Kidney (tissue), 14 donors: Measurements from ENCODE around the gene PGBD4. TPM values are rescaled to one million over a fixed set of nuclear protein-coding genes. Genes with fewer than 3 reads are reported as not detected.

Experiments
- DNase-seq, 5 donors: peaks; one replicate each; pipeline ENCODE4 v3.0.0-alpha.2; 2013 to 2020
- FAIRE-seq: peaks from 2 replicates; lab custom pipeline; 2012; peaks lifted over from hg19 to GRCh38; lab: Jason Lieb, UNC
- H3K27ac ChIP-seq, 2 donors: one replicate each; pipeline ENCODE4 v1.7.0; 2013; ENCODE audit warnings: low read depth in 2 of 2, low read length in 2 of 2, inconsistent platforms in 1 of 2
- H3K27me3 ChIP-seq: one replicate; pipeline ENCODE4 v1.7.1; 2013; ENCODE audit warnings: low read length, inconsistent platforms; ENCODE audit not compliant: control insufficient read depth, insufficient read depth
- H3K36me3 ChIP-seq, 3 donors: one replicate each; pipeline versions ENCODE4 v1.7.0 to v1.7.1; 2013; ENCODE audit warnings: low read length in 3 of 3, control low read depth in 1 of 3, inconsistent platforms in 1 of 3; ENCODE audit not compliant: insufficient read depth in 3 of 3, control insufficient read depth in 2 of 3
- H3K4me1 ChIP-seq, 3 donors: one replicate each; pipeline versions ENCODE4 v1.7.0 to v1.7.1; 2013; ENCODE audit warnings: low read length in 3 of 3, inconsistent platforms in 1 of 3, low read depth in 1 of 3; ENCODE audit not compliant: control insufficient read depth in 2 of 3, insufficient read depth in 2 of 3
- H3K4me3 ChIP-seq, 3 donors: one replicate each; pipeline versions ENCODE4 v1.7.0 to v1.8.1; 2013; ENCODE audit warnings: low read length in 3 of 3, control low read depth in 1 of 3, inconsistent platforms in 1 of 3
- H3K9ac ChIP-seq, 3 donors: one replicate each; pipeline versions ENCODE4 v1.7.0 to v1.7.1; 2013; ENCODE audit warnings: low read length in 3 of 3, control low read depth in 1 of 3, inconsistent platforms in 1 of 3
- H3K9me3 ChIP-seq, 3 donors: one replicate each; pipeline versions ENCODE4 v1.7.0 to v1.7.1; 2013; ENCODE audit warnings: low read length in 3 of 3, control low read depth in 1 of 3, inconsistent platforms in 1 of 3; ENCODE audit not compliant: control insufficient read depth in 2 of 3, insufficient read depth in 1 of 3
- CTCF ChIP-seq: IDR thresholded peaks from 3 replicates; pipeline ENCODE4 v1.5.1; 2012; ENCODE audit warnings: mild to moderate bottlenecking, moderate library complexity, borderline replicate concordance; ENCODE audit not compliant: insufficient read depth; ENCODE audit errors: extremely low read depth
- intact Hi-C: fragments of 100-400 bp; cut with DNase I; formaldehyde crosslinking; loops from one replicate; pipeline ENCODE4 v1.11.1; 2022
- polyA plus RNA-seq: library from polyadenylated mRNA; stranded (reverse); fragments of 350-450 nt; fragmentation: Illumina TruSeq; extraction: RNeasy Lipid Tissue Mini Kit (QIAGEN cat#74804); gene quantifications from one replicate; pipeline ENCODE4 v1.2.3, GENCODE V29; 2014; ENCODE audit warnings: low read depth, low replicate concordance; ENCODE audit not compliant: insufficient read depth
- total RNA-seq: library from RNA; stranded (reverse); fragmentation: NEBNext Ultra II Directional; extraction: Animal tissue kit (Norgen Biotek cat#: 25700); gene quantifications from one replicate; pipeline ENCODE4 v1.2.1, GENCODE V29; 2021
- donor health status: control.
- donor health status: control.
- donor health status: control.
- donor health status: control.
- donor health status: control.
- donor health status: DM: yes; HTN: yes; CAD: no.
- donor health status: Normal renal cell carcinoma (clear cell type).

The PGBD4 gene
- total and polyA plus RNA-seq, 2 donors from 2014 or later = 0.90 to 1.8 TPM

GRCh38 chr15:34079904-34080303 is 22.0 kb upstream of the PGBD4 start:
- no peak for TF ChIP-seq CTCF
- H3K9me3 ChIP-seq = no peaks in the 10 kb centered on the region
- FAIRE-seq (no peak), DNase-seq (no peak)
- peaks cover 0 to 10% (median 4%) of the 10 kb centered on the region in 3 donors for H3K36me3 ChIP-seq
- no peaks in the 10 kb centered on the region for H3K4me1 ChIP-seq
- H3K4me3 ChIP-seq = no peak overlapping the region
- no peak overlapping the region for H3K9ac ChIP-seq
- H3K27me3 ChIP-seq = no peaks in the 10 kb centered on the region
- H3K27ac ChIP-seq = no peak overlapping the region
- intact Hi-C loops = no loop called here

GRCh38 chr15:34084086-34084485 is 17.8 kb upstream of the PGBD4 start:
- intact Hi-C loops = no loop called here
- H3K27me3 ChIP-seq = no peaks in the 10 kb centered on the region
- no peak for DNase-seq
- no peak overlapping the region for H3K4me3 ChIP-seq
- TF ChIP-seq CTCF = no peak
- no peak overlapping the region for H3K27ac ChIP-seq
- no peak overlapping the region for H3K9ac ChIP-seq
- no peak for FAIRE-seq
- H3K4me1 ChIP-seq = no peaks in the 10 kb centered on the region
- peaks cover 4 to 18% (median 4%) of the 10 kb centered on the region in 3 donors for H3K36me3 ChIP-seq
- no peaks in the 10 kb centered on the region for H3K9me3 ChIP-seq

- intact Hi-C loops = no loop called here
- peaks cover 4 to 18% (median 4%) of the 10 kb centered on the region in 3 donors for H3K36me3 ChIP-seq
- H3K4me3 ChIP-seq = no peak overlapping the region
- no peaks in the 10 kb centered on the region for H3K9me3 ChIP-seq
- FAIRE-seq (no peak), DNase-seq (no peak)
- H3K27me3 ChIP-seq = no peaks in the 10 kb centered on the region
- H3K4me1 ChIP-seq = no peaks in the 10 kb centered on the region
- TF ChIP-seq CTCF = no peak
- no peak overlapping the region for H3K9ac ChIP-seq
- no peak overlapping the region for H3K27ac ChIP-seq
Measured at GRCh38 chr15:34085746-34086145, 16.1 kb upstream of the PGBD4 start.

GRCh38 chr15:34099914-34100313 is 2.0 kb upstream of the PGBD4 start:
- no peak overlapping the region for H3K4me3 ChIP-seq
- FAIRE-seq (no peak), DNase-seq (no peak)
- peaks cover 0 to under 1% (median under 1%) of the 10 kb centered on the region in 3 donors for H3K36me3 ChIP-seq
- H3K4me1 ChIP-seq = peaks cover 0 to 11% (median 0%) of the 10 kb centered on the region in 3 donors
- intact Hi-C loops = loop anchor here (10.0 kb wide), 1 partner anchor 1135 kb away; no protein-coding TSS in a partner anchor
- H3K9ac ChIP-seq = no peak overlapping the region
- no peak for TF ChIP-seq CTCF
- H3K27me3 ChIP-seq = no peaks in the 10 kb centered on the region
- H3K9me3 ChIP-seq = no peaks in the 10 kb centered on the region
- no peak overlapping the region for H3K27ac ChIP-seq
